HG03060 (cell line): ENCODE measurements around the gene TP53.
"Not testable (repeated sequence)": the region's sequence is repeated elsewhere in the genome, so short reads cannot be mapped to it uniquely, and the experiment has no call there.

ENCODE experiments used
- ATAC-seq: cut with Tn5 transposase; IDR thresholded peaks from one replicate; pipeline ENCODE4 v1.9.1; 2021; ENCODE audit warnings: low read depth, moderate number of reproducible peaks; ENCODE audit not compliant: unreplicated experiment

The TP53 gene

GRCh38 chr17:7634384-7634783, 52.9 kb downstream of the TP53 start:
- ATAC-seq = no peak

- no peak for ATAC-seq
These were observed 54.2 kb downstream of the TP53 start for GRCh38 chr17:7633093-7633492.

GRCh38 chr17:7632492-7632894, 54.8 kb downstream of the TP53 start:
- no peak for ATAC-seq

- no peak for ATAC-seq
These were observed 55.6 kb downstream of the TP53 start for GRCh38 chr17:7631398-7632380.

- ATAC-seq = no peak
These were observed 57.2 kb downstream of the TP53 start, which contains the start of gene SHBG for GRCh38 chr17:7629939-7630571. TSS of gene SHBG (plus strand) at chr17:7630135. CDS start at chr17:7630173, 38 bp downstream.

- ATAC-seq = no peak
These were observed 59.8 kb downstream of the TP53 start, which contains the start of gene SAT2 for GRCh38 chr17:7627250-7628121. TSS of gene SAT2 (minus strand) at chr17:7627821. CDS start at chr17:7627635, 186 bp downstream.

GRCh38 chr17:7626956-7627249, 60.4 kb downstream of the TP53 start:
- ATAC-seq = no peak

- ATAC-seq = no peak
These were observed 61.0 kb downstream of the TP53 start for GRCh38 chr17:7626307-7626706.

GRCh38 chr17:7625749-7626148, 61.5 kb downstream of the TP53 start:
- not testable (repeated sequence) for ATAC-seq

GRCh38 chr17:7623661-7624060, 63.6 kb downstream of the TP53 start:
- no peak for ATAC-seq

GRCh38 chr17:7620835-7621234, 66.5 kb downstream of the TP53 start:
- ATAC-seq = no peak

- no peak for ATAC-seq
These were observed 68.7 kb downstream of the TP53 start for GRCh38 chr17:7618608-7619007.
